ENCODE measurements around the gene NCOA7. TPM values are rescaled to one million over a fixed set of nuclear protein-coding genes. Genes with fewer than 3 reads are reported as not detected.

Gene NCOA7
- total RNA-seq, 1 experiment from 2014 or later, result 37.3 TPM

- no TSS peak for BruUV-seq (replicated peaks)
- TF ChIP-seq CTCF (IDR thresholded peaks at IDR 0.05), result no peak
- TF ChIP-seq SIN3A (IDR thresholded peaks at IDR 0.05; ENCODE audit: borderline replicate concordance, insufficient read depth, low read depth, low read length), result no peak
- no peak for TF ChIP-seq REST (IDR thresholded peaks at IDR 0.05; ENCODE audit: insufficient read depth in 1 of 2, low read depth in 2 of 2, low read length in 1 of 2)
- no peak for TF ChIP-seq POLR2AphosphoS5 (IDR thresholded peaks at IDR 0.05; ENCODE audit: low read depth, low read length)
- TF ChIP-seq TCF7L2 (IDR thresholded peaks at IDR 0.05; ENCODE audit: low read depth, low read length), result no peak
- Histone ChIP-seq H3K4me3 (ENCODE audit: low read depth in 2 of 2, low read length in 2 of 2) (no peak overlapping the region), H3K27me3 (ENCODE audit: control insufficient read depth, insufficient read depth, low read length) (no peaks in the 10 kb centered on the region), H3K36me3 (ENCODE audit: control insufficient read depth, insufficient read depth, low read length) (no peaks in the 10 kb centered on the region), H3K4me1 (ENCODE audit: control insufficient read depth, insufficient read depth, low read length) (peaks cover 5% of the 10 kb centered on the region), H3K9me3 (ENCODE audit: control insufficient read depth, insufficient read depth, low read depth, low read length) (no peaks in the 10 kb centered on the region), H3K27ac (ENCODE audit: low read length) (no peak overlapping the region)
- DNase-seq (ENCODE audit: low read depth, low spot score) (no peak), ATAC-seq (no peak)
- POLR2A ChIA-PET, result no interaction called here
- intact Hi-C loops (cut with micrococcal nuclease; ENCODE audit: unreplicated experiment), result no loop called here
- in situ Hi-C loops (cut with HindIII; ENCODE audit: low pct_unique_long_range_greater_than_20kb, low sequenced_read_pairs), result no loop called here
- CTCF ChIA-PET, result interaction anchor here (0.9 kb wide), 1 partner anchor 105 kb away, joined by 3 read pairs; no protein-coding TSS in a partner anchor
Observed at GRCh38 chr6:125962900-125963497, 172.2 kb downstream of the NCOA7 start.

GRCh38 chr6:125963817-125964216, 173.1 kb downstream of the NCOA7 start:
- no peak overlapping the region for H3K27ac ChIP-seq (ENCODE audit: low read length)
- no peak for TF ChIP-seq CTCF (IDR thresholded peaks at IDR 0.05)
- no peak for TF ChIP-seq POLR2AphosphoS5 (IDR thresholded peaks at IDR 0.05; ENCODE audit: low read depth, low read length)
- ChIA-PET POLR2A (no interaction called here), CTCF (no interaction called here)
- intact Hi-C loops (cut with micrococcal nuclease; ENCODE audit: unreplicated experiment) (no loop called here), in situ Hi-C loops (cut with HindIII; ENCODE audit: low pct_unique_long_range_greater_than_20kb, low sequenced_read_pairs) (no loop called here)
- no peak for DNase-seq (ENCODE audit: low read depth, low spot score)
- no TSS peak for BruUV-seq (replicated peaks)
- no peaks in the 10 kb centered on the region for H3K9me3 ChIP-seq (ENCODE audit: control insufficient read depth, insufficient read depth, low read depth, low read length)
- H3K27me3 ChIP-seq (ENCODE audit: control insufficient read depth, insufficient read depth, low read length), result no peaks in the 10 kb centered on the region
- no peaks in the 10 kb centered on the region for H3K36me3 ChIP-seq (ENCODE audit: control insufficient read depth, insufficient read depth, low read length)
- H3K4me3 ChIP-seq (ENCODE audit: low read depth in 2 of 2, low read length in 2 of 2), result no peak overlapping the region
- ATAC-seq, result no peak
- no peaks in the 10 kb centered on the region for H3K4me1 ChIP-seq (ENCODE audit: control insufficient read depth, insufficient read depth, low read length)

Data from Panc1 (cell line).